ENCODE measurements around the gene CD79A.

Gene CD79A

GRCh38 chr19:41876847-41877832 lies at the start of gene CD79A:
Gene CD79A, plus strand, starts transcription at chr19:41877279. Its CDS starts 26 bp downstream, at chr19:41877305.
- Histone ChIP-seq H3K9ac (ENCODE audit: insufficient read length) (peak within 1 kb of the TSS; percentile 11), H3K36me3 (ENCODE audit: insufficient read depth, low read length) (no peaks in the 10 kb centered on the region; the same call in 1 of the 2 replicates), H3K4me3 (no peak within 1 kb of the TSS), H3K9me3 (ENCODE audit: low read depth, low read length) (no peaks in the 10 kb centered on the region), H3K27ac (peak within 1 kb of the TSS; percentile 60)
- no peak for TF ChIP-seq FOXP2 (optimal IDR thresholded peaks at IDR 0.05; ENCODE audit: control extremely low read depth, extremely low read length, insufficient read depth)
- TF ChIP-seq POLR2AphosphoS5 (IDR thresholded peaks at IDR 0.05; ENCODE audit: borderline replicate concordance, low read depth, low read length), result no peak
- no peak for TF ChIP-seq EZH2 (IDR thresholded peaks at IDR 0.05)
- no peak for DNase-seq (ENCODE audit: low read depth, low spot score)

GRCh38 chr19:41837981-41838708 lies 38.9 kb upstream of the CD79A start:
- Histone ChIP-seq H3K9me3 (ENCODE audit: low read depth, low read length) (no peaks in the 10 kb centered on the region), H3K27ac (no peak overlapping the region), H3K36me3 (ENCODE audit: insufficient read depth, low read length) (no peaks in the 10 kb centered on the region), H3K9ac (ENCODE audit: insufficient read length) (no peak overlapping the region), H3K4me3 (no peak overlapping the region)
- no peak for DNase-seq (ENCODE audit: low read depth, low spot score)
- TF ChIP-seq EZH2 (IDR thresholded peaks at IDR 0.05) (no peak), POLR2AphosphoS5 (IDR thresholded peaks at IDR 0.05; ENCODE audit: borderline replicate concordance, low read depth, low read length) (no peak), FOXP2 (optimal IDR thresholded peaks at IDR 0.05; ENCODE audit: control extremely low read depth, extremely low read length, insufficient read depth) (no peak)

- Histone ChIP-seq H3K9ac (ENCODE audit: insufficient read length) (no peak overlapping the region), H3K36me3 (ENCODE audit: insufficient read depth, low read length) (no peaks in the 10 kb centered on the region), H3K27ac (no peak overlapping the region), H3K4me3 (no peak overlapping the region), H3K9me3 (ENCODE audit: low read depth, low read length) (no peaks in the 10 kb centered on the region)
- TF ChIP-seq EZH2 (IDR thresholded peaks at IDR 0.05) (no peak), POLR2AphosphoS5 (IDR thresholded peaks at IDR 0.05; ENCODE audit: borderline replicate concordance, low read depth, low read length) (no peak), FOXP2 (optimal IDR thresholded peaks at IDR 0.05; ENCODE audit: control extremely low read depth, extremely low read length, insufficient read depth) (no peak)
- no peak for DNase-seq (ENCODE audit: low read depth, low spot score)
These were observed 37.9 kb upstream of the CD79A start for GRCh38 chr19:41839211-41839610.

- no peak for TF ChIP-seq FOXP2 (optimal IDR thresholded peaks at IDR 0.05; ENCODE audit: control extremely low read depth, extremely low read length, insufficient read depth)
- TF ChIP-seq EZH2 (IDR thresholded peaks at IDR 0.05), result no peak
- TF ChIP-seq POLR2AphosphoS5 (IDR thresholded peaks at IDR 0.05; ENCODE audit: borderline replicate concordance, low read depth, low read length), result no peak
- Histone ChIP-seq H3K9ac (ENCODE audit: insufficient read length) (no peak overlapping the region), H3K27ac (no peak overlapping the region), H3K36me3 (ENCODE audit: insufficient read depth, low read length) (no peaks in the 10 kb centered on the region), H3K9me3 (ENCODE audit: low read depth, low read length) (no peaks in the 10 kb centered on the region), H3K4me3 (no peak overlapping the region)
- no peak for DNase-seq (ENCODE audit: low read depth, low spot score)
These were observed 33.7 kb upstream of the CD79A start for GRCh38 chr19:41843371-41843770.

- DNase-seq (ENCODE audit: low read depth, low spot score), result no peak
- Histone ChIP-seq H3K27ac (no peak within 1 kb of the TSS), H3K9me3 (ENCODE audit: low read depth, low read length) (no peaks in the 10 kb centered on the region), H3K36me3 (ENCODE audit: insufficient read depth, low read length) (no peaks in the 10 kb centered on the region), H3K9ac (ENCODE audit: insufficient read length) (no peak within 1 kb of the TSS), H3K4me3 (no peak within 1 kb of the TSS)
- TF ChIP-seq FOXP2 (optimal IDR thresholded peaks at IDR 0.05; ENCODE audit: control extremely low read depth, extremely low read length, insufficient read depth) (no peak), EZH2 (IDR thresholded peaks at IDR 0.05) (no peak), POLR2AphosphoS5 (IDR thresholded peaks at IDR 0.05; ENCODE audit: borderline replicate concordance, low read depth, low read length) (no peak)
These were observed 32.5 kb upstream of the CD79A start, which contains the start of gene LYPD4 for GRCh38 chr19:41844601-41845000. Gene LYPD4, minus strand, starts transcription at chr19:41844683. Its CDS starts 5,398 bp downstream, at chr19:41839285.

GRCh38 chr19:41845001-41845050 lies 32.3 kb upstream of the CD79A start, which contains the start of gene DMRTC2:
Gene DMRTC2, plus strand, starts transcription at chr19:41845042. Its CDS starts 2,387 bp downstream, at chr19:41847429.
- no peaks in the 10 kb centered on the region for H3K36me3 ChIP-seq (ENCODE audit: insufficient read depth, low read length)
- no peak for DNase-seq (ENCODE audit: low read depth, low spot score)

GRCh38 chr19:41845051-41845590 lies 32.0 kb upstream of the CD79A start:
- no peaks in the 10 kb centered on the region for H3K36me3 ChIP-seq (ENCODE audit: insufficient read depth, low read length)
- H3K4me3 ChIP-seq, result no peak overlapping the region
- H3K27ac ChIP-seq, result no peak overlapping the region
- H3K9me3 ChIP-seq (ENCODE audit: low read depth, low read length), result no peaks in the 10 kb centered on the region
- no peak for DNase-seq (ENCODE audit: low read depth, low spot score)
- H3K9ac ChIP-seq (ENCODE audit: insufficient read length), result no peak overlapping the region
- TF ChIP-seq FOXP2 (optimal IDR thresholded peaks at IDR 0.05; ENCODE audit: control extremely low read depth, extremely low read length, insufficient read depth) (no peak), POLR2AphosphoS5 (IDR thresholded peaks at IDR 0.05; ENCODE audit: borderline replicate concordance, low read depth, low read length) (no peak), EZH2 (IDR thresholded peaks at IDR 0.05) (no peak)

More at GRCh38 chr19:41845001-41845050, 32.3 kb upstream of the CD79A start, which contains the start of gene DMRTC2:
- Histone ChIP-seq H3K9me3 (ENCODE audit: low read depth, low read length) (no peaks in the 10 kb centered on the region), H3K27ac (no peak within 1 kb of the TSS), H3K4me3 (no peak within 1 kb of the TSS), H3K9ac (ENCODE audit: insufficient read length) (no peak within 1 kb of the TSS)
- TF ChIP-seq FOXP2 (optimal IDR thresholded peaks at IDR 0.05; ENCODE audit: control extremely low read depth, extremely low read length, insufficient read depth) (no peak), EZH2 (IDR thresholded peaks at IDR 0.05) (no peak), POLR2AphosphoS5 (IDR thresholded peaks at IDR 0.05; ENCODE audit: borderline replicate concordance, low read depth, low read length) (no peak)
